22Rv1 (cell line): ENCODE results near the gene ART3.
"Not testable (repeated sequence)": the region's sequence is repeated elsewhere in the genome, so short reads cannot be mapped to it uniquely, and the experiment has no call there.

Source experiments
- CTCF ChIP-seq: fragments of 450-650 bp; IDR thresholded peaks from 2 replicates; pipeline ENCODE4 v1.5.1; 2017; ENCODE audit warnings: mild to moderate bottlenecking
- ZFX ChIP-seq: fragments of 450-650 bp; IDR thresholded peaks from 2 replicates; pipeline ENCODE4 v1.6.1; 2017; ENCODE audit warnings: antibody characterized with exemption, borderline replicate concordance

- not testable (repeated sequence) for TF ChIP-seq CTCF, ZFX
Observed at GRCh38 chr4:76042241-76042998, 32.1 kb upstream of the ART3 start.
